HPDE6-E6E7 (cell line): Measurements from ENCODE around the gene NOM1.
"Not testable (repeated sequence)": the region's sequence is repeated elsewhere in the genome, so short reads cannot be mapped to it uniquely, and the experiment has no call there.

Source experiments
- DNase-seq: peaks from one replicate; pipeline ENCODE4 v3.0.0; 2011; ENCODE audit warnings: missing footprints; ENCODE audit errors: extremely low spot score

NOM1 gene

DNA sequence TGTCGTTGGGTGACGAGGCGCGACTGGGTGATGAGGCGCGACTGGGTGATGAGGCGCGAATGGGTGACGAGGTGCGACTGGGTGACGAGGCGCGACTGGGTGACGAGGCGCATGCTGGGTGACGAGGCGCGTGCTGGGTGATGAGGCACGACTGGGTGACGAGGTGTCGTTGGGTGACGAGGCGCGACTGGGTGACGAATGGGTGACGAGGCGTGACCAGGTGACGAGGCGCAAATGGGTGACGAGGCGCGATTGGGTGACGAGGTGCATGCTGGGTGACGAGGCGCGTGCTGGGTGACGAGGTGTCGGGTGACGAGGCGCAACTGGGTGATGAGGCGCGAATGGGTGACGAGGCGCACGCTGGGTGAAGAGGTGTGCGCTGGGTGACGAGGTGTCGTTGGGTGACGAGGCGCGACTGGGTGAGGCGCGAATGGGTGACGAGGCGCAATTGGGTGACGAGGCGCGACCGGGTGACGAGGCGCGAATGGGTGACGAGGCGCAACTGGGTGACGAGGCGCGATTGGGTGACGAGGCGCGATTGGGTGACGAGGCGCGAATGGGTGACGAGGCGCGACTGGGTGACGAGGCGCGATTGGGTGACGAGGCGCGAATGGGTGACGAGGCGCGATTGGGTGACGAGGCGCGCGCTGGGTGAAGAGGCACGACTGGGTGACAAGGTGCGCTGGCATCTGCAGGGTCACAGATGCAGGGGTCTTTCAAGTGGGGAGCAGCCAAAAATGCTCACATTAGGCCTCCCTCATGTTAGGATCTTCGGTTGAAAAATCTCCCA, 7.9 kb upstream of the NOM1 start:
- DNase-seq, result no peak

DNA sequence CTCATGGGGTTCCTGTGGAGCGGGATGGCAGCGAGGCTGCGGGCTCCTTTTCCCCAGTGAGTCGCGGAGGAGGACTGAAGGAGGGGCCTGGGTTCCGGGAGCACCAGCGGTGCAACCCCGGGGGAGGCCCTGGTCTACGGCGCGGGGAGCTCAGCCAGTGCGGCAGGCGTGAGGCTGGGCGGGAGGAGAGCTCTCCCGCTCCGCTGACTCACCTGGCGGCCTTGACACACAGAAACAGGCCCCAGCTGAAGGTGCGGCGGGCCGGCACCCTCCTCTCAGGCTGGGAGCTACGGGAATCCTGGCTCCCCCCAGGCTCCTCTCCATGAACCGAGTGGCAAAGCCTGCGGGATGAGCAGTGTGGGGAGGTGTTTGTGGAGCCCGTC, 6.8 kb upstream of the NOM1 start:
- no peak for DNase-seq

DNA sequence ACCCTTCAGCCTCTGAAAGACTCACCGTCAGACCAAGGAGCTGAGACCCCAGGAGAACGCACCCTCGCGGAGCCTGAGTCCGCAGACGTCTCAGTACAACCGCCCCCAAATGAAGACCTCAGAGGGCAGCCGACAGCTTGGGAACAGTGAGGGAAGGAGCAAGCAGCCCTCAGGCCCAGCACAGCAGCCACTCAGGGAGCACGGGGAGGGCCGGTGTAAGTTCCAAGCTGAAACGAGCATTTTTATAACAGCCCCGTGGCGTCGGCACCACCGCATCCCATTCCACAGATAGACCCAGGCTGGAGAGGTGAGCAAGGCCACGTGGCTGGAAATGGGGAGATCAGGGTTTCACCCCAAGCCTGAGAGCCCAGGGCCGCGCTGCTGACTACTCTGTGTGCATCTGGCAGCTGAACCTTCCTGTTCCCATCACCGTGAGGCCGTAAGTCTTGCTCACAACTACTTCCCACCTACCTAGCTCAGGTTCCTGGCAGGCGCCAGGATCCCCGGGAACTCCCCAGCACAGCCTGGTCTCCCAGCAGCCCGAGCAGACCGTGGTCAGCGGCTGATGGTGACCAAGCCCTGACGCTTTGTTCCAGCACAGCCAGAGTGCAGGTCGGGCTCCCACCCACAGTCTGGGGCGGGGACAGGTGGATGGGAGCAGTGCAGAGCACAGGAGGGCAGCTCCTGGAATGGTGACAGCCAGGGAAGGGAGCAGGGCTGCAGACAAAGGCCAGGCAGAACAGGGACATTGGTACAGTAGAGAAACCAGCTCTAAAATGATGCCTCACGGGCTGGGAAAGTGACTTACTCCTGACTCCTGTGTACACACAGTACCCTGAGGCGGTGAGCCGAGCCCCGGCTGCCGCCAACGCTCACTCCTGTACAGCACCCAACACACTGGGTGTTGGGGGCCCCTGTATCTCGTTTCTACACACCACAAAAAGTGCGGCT, 6.1 kb upstream of the NOM1 start:
- peak; percentile 21 for DNase-seq

DNA sequence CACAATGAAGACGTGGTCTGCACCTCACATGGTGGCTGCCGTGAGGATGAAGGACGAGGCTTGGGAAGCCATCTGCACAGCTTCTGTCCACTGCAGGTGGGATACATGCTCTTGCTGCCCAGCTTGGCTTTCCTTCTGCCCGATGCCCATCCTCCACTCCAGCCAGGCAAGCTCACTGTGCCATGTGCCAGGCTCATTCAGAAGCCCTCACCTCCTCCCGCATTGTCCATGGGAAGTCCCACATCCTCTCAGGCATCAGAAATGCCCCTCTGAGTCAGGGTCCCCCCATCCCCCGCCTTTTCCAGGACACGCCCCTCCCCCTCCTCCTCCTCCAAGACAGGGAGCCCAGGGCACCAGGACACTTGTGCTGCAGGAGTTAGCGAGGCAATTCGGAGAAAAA, 4.6 kb upstream of the NOM1 start:
- DNase-seq, result no peak

DNA sequence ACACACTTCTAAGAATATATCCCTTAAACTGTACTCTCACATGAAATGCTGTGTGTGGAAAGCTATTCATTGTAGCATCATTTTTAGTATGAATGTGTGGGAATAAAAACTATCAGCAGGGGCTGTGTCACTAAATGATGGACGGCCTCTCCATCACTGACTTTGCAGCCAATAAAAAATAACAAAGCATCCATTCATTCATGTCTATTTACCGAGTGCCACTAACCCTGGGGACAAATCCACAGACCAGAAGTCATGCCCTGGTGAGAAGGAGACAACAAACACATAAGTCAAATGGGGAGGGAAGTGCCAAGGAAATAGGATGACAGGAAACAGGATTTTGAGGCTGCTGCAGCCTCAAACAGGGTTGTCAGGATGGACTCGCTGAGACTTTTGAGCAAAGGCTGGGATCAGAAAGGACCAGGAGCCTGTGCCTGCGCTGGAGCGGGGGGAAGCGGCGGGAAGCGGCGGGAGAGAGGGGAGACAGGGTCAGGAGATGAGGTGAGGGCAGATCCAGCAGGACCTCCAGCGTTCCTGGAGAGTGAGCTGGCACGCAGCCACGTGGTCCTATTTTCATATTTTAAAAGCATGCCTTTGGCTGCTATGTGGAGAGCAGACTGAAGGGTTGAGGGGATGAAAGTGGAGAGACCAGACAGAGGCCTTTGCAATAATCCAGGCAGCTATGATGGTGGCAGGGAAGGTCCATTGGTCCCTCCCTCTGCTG, 2.2 kb upstream of the NOM1 start:
- DNase-seq, result no peak

DNA sequence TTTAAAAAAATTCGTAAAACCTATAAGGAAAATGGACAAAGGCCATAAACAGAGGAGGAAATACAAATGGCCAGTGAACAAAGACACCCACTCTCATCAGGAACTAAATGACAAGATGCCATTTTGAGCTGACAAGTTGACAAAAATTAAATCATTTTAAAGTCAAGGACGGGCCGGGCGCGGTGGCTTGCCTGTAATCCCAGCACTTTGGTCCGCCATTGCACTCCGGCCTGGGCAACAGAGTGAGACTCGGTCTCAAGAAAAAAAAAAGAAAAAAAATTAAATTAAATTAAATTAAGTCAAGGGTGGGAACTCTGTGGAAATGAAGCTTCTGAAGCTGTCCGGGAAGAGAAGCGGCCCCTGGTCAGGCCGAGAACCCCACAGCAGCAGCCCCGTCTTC, 1.2 kb upstream of the NOM1 start:
- DNase-seq, result no peak

DNA sequence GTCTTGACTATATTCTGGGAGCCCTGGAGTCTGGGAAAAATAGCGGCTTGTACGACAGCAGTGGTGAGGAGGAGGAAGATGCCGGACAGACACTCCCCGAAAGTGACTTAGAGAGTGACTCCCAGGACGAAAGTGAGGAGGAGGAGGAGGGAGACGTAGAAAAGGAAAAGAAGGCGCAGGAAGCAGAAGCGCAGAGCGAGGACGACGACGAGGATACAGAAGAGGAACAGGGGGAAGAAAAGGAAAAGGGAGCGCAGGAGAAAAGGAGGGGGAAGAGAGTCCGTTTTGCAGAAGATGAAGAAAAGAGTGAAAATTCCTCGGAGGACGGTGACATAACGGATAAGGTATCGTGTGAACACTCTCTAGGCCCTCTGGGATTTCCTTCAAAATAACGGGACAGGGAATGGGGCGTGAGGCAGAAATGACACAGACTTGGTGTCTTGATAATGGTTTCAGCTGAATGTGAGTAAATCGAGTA, 908 bp downstream of the NOM1 start:
- no peak for DNase-seq

DNA sequence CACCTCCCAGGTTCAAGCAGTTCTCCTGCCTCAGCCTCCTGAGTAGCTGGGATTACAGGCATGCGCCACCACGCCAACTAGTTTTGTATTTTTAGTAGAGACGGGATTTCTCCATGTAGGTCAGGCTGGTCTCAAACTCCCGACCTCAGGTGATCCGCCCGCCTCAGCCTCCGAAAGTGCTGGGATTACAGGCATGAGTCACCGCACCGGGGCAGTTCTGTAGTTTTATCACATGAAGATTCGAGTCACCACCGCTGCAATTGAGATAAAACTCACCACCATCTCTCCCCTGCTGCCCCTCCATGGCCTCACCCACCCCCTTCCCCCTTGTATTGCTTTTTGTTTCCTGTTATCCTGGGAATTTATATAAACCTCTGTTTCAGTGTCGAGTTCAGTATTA, 3.7 kb downstream of the NOM1 start:
- DNase-seq, result not testable (repeated sequence)

DNA sequence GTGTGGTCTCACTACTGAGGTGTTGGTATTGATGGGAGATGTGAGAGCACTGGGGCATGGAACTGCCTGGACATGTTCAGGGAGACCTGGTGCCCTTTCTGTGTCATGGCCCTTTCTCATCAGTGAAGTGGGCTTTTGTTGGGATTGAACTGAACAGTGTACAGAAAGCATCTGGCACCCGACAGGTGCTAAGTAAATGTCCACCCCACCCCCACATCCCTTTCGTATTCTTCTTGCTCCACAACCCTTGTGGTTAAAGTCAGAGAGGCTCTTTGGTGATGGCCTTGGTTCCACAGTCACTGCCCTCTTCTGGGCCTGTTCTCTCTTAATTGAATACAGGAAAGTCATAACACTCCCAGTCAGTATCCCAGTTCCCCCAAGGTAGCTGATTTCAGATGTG, 5.4 kb downstream of the NOM1 start:
- DNase-seq, result no peak

DNA sequence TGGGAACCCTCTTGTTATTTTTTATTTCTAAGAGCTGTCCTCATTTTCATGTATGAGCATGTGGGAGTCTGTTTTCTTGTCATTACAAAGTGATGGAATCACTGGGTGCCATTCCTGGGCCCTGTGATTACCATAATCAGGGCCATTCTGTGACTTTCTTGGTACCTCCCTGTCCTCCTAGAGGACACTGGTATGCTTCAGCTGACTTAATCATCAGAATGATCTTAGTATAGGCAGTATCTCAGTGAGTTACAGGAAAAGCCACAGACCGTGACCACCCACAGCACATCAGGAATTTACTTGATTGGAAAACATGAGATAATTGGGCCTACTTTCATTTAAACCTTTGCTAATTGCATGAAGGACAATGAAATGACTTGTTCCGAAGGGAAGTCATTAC, 7.2 kb downstream of the NOM1 start:
- DNase-seq, result no peak

DNA sequence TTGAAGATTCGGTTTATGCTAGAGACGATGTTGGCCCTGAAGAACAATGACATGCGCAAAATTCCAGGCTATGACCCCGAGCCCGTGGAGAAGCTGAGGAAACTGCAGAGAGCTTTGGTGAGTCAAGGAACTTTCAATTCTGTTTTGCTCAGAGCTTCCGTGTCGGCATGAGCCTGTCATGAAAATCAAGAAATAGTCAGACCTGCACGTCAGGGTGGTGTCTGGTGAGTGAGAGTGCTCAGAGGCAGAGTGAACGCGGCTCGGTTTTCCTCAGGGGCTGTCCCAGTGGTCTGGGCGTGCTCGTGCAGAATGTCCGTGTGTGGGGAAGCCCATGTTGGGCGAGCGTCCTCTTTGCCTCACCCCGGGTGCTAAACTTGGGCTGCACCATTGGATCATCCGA, 12.6 kb downstream of the NOM1 start:
- DNase-seq, result no peak

DNA sequence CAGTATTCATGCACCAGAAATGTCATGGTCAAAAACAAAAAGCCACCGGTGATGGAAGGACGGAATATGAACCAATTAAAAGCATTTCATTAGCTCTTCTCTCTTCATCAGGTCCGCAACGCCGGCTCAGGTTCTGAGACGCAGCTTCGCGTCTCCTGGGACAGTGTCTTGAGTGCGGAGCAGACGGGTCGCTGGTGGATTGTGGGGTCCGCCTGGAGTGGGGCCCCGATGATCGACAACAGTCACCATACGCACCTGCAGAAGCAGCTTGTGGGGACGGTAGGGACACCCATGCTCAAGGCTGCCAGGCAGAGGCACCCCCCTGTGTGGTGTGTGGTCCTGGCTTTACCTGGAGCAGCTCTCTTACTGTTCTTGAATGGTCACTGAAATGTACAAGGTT, 13.4 kb downstream of the NOM1 start:
- DNase-seq, result no peak

DNA sequence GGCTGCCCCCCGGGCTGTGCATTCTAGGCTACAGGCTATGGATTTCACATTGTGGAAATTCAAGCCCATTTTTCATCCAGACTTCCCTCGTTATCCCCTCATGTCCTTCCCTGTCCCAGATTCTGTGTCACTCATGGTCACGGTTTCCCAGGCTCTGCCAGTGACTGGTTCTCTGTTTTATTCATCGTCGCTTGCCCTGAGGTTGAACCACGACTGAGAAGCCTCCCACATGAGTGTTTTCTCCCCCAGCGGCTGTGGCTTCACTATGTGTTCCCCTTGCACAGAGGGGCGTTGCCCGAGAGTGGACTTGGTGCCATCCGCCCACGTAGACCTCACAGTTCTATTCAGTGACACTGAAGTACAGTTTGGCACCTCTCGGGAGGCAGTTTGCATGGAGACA, 14.0 kb downstream of the NOM1 start:
- DNase-seq, result no peak

DNA sequence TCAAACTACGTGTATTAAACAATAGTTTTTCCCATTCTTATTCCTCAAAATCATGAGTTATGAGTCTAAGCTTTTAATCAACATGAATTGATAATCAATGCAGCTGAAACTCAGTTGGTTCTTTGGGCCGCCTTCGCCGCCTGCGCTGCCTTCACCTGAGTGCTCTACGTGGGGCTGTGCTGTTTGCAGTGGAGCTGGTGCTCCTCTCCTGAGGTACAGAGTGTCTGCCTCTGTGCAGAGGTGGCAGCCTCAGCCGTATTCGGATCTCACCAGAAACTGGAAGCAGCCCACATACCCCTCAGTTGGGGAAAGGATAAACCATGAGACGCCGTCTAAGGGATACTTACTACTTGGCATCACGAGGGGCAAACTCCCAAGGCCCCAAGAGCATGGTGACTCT, 15.5 kb downstream of the NOM1 start:
- no peak for DNase-seq

DNA sequence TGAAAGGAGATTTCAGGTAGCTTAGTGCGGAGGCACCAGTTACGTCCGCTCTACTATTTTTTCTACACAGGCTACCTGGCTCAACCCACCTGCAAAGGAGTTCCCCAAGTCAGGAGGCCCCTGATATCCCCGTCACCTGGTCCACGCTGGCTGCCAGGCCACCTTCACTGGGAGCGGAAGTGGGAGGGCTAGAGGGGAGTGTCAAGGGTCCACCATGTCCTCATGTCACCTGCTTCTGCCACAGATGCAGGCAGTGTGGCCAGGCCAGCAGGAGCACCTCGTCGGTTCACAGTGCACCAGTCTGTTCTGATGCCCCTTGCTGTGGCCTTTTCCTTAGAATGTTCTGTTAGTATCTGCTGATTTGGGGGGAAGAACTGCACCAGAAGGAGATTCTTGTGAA, 16.9 kb downstream of the NOM1 start:
- DNase-seq, result no peak

DNA sequence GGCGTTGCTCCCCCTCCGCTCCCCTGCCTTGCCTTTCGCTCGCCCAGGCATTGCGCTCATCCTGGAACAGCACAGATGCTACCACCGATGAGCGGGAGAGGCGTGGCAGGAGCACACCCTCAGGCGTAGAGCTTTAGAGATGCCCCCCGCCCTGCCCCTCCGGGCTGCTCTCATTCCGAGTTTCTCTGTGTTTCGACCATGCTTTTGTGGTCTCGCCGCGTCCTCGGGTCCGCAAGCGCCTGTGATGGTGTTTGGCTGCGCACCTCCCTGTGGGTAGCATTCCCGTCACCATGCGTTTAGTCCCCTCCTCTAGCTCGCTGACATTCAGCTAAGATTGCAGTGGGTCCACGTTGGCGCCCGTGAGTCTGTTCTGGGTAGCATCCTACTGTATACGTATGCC, 18.7 kb downstream of the NOM1 start:
- DNase-seq, result no peak

DNA sequence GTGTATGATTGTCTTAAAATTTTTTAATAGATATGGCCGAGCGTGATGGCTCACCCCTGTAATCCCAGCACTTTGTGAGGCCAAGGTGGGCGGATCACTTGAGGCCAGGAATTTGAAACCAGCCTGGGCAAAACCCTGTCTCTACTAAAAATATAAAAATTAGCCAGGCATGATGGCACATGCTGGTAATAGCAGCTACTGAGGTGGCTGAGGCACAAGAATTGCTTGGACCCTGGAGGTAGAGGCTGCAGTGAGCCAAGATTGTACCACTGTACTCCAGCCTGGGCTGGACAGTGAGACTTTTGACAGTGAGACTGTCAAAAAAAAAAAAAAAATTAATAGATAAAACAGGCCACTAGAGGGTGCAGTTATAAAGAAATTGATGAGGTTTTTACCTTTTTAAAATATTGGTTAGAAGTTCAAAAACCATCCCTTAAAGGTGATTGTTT, 20.5 kb downstream of the NOM1 start:
- DNase-seq, result no peak

DNA sequence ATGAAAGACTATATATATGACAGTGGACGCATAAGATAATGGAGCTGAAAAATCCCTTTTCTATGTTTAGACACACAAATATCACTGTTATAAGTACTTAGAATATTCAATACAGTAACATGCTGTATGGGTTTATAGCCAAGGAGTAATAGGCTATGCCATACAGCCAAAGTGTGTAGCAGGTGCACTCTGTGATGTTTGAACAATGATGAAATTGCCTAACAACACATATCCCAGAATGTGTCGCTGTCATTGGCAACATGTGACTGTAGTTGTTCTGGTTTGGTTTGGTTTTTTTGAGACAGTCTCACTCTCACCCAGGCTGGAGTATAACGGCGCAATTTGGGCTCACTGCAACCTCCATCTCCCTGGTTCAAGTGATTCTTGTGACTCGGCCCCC, 26.1 kb downstream of the NOM1 start:
- no peak for DNase-seq

DNA sequence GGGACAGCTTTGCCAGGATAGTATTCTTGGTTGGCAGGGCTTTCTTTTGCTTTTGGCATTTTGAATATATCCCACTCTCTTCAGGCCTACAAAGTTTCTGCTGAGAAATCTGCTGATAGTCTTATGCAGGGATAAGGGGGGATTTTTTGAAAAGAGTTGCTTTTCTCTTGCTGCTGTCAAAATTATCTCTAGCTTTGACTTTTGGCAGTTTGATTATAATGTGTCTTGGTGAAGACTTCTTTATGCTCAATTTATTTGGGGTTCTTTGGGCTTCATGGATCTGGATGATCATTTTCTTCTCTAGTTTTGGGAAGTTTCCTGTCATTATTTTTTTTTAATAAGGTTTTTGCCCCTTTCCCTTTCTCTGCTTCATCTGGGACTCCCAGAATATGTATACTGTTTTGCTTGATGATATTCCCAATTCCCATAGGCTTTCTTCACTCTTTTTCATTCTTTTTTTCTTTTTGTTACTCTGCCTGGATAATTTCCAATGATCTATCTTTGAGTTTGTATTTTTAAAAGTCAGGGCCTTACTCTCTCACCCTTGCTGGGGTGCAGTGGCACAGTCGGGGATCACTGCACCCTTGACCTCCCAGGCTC, 29.6 kb downstream of the NOM1 start:
- DNase-seq, result no peak

DNA sequence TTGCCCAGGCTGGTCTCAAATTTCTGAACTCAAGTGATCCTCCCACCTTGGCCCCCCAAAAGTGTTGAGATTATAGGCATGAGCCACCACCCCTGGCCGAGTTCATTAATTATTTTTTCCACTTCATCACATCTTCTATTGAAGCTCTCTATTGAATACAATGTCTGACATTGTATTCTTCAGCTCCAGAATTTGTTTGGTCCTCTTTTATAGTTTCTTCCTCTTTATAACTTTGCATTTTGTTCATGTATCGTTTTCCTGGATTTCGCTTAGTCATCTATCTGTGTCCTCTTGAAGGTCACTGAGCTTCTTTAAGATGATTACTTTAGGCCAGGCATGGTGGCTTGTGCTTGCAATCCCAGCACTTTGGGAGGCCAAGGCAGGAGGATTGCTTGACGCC, 30.2 kb downstream of the NOM1 start:
- no peak for DNase-seq

DNA sequence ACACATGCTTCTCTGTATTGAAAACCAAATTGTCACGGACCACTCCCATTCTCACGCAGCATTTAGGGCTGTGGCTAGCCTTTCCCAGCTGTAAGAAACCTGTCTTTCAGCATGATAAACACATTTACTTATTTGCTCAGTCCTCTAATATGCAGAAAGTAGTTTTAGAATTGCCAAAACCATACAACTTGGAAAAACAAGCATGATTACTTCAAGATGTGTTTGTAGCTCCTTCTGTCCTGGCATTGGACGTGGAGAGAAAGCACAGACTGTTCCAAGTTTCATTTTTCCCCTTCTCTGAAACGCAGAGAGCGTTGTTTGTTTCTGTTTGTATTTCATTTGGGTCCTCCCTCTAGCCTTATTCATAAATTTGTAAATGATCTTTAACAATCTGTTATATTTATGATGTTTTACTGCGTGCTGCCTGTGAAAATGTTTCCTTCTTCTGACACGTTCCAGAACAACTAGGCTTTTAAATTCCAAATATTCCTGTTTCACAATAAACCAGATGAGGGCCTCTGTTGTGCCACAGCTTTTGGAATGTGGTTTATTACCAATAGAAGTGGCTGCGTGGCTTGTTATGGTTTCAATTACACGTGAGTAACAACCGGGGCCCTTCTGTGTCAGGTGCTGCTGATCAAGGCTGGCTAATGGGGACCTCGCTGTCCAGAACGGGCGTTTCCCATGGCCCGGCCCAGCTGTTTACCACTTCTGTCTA, 34.8 kb downstream of the NOM1 start:
- no peak for DNase-seq
